NCI-H2227 treated with DMSO at 0.1 percent for 48 hours (cell line): Measurements from ENCODE around the gene ICA1.
"Not testable (repeated sequence)": the region's sequence is repeated elsewhere in the genome, so short reads cannot be mapped to it uniquely, and the experiment has no call there.

Source experiments
- DNase-seq: peaks from one replicate; lab custom pipeline; 2025; lab: John Stamatoyannopoulos, UW

The ICA1 gene

GRCh38 chr7:8263048-8263447 is 1.1 kb upstream of the ICA1 start:
- no peak for DNase-seq

- peak; percentile 17 for DNase-seq
Observed at GRCh38 chr7:8260871-8261694, 884 bp downstream of the ICA1 start.

GRCh38 chr7:8259586-8260222 is 2.3 kb downstream of the ICA1 start:
- no peak for DNase-seq

- no peak for DNase-seq
Observed at GRCh38 chr7:8258734-8259133, 3.2 kb downstream of the ICA1 start.

- no peak for DNase-seq
Observed at GRCh38 chr7:8258166-8258565, 3.8 kb downstream of the ICA1 start.

GRCh38 chr7:8255680-8256655 is 6.0 kb downstream of the ICA1 start:
- no peak for DNase-seq

GRCh38 chr7:8254667-8255066 is 7.3 kb downstream of the ICA1 start:
- DNase-seq = no peak

GRCh38 chr7:8254215-8254614 is 7.8 kb downstream of the ICA1 start:
- DNase-seq = no peak

GRCh38 chr7:8251195-8251594 is 10.8 kb downstream of the ICA1 start:
- DNase-seq = no peak

- DNase-seq = no peak
Observed at GRCh38 chr7:8250547-8250946, 11.4 kb downstream of the ICA1 start.

- no peak for DNase-seq
Observed at GRCh38 chr7:8249121-8249520, 12.8 kb downstream of the ICA1 start.

GRCh38 chr7:8246020-8246419 is 15.9 kb downstream of the ICA1 start:
- no peak for DNase-seq

- not testable (repeated sequence) for DNase-seq
Observed at GRCh38 chr7:8245032-8245431, 16.9 kb downstream of the ICA1 start.

- DNase-seq = not testable (repeated sequence)
Observed at GRCh38 chr7:8243059-8243458, 18.9 kb downstream of the ICA1 start.

- DNase-seq = not testable (repeated sequence)
Observed at GRCh38 chr7:8239702-8240362, 22.1 kb downstream of the ICA1 start.

GRCh38 chr7:8236780-8237407 is 25.1 kb downstream of the ICA1 start:
- no peak for DNase-seq

- DNase-seq = no peak
Observed at GRCh38 chr7:8232999-8233847, 28.7 kb downstream of the ICA1 start.

GRCh38 chr7:8229927-8230326 is 32.0 kb downstream of the ICA1 start:
- DNase-seq = no peak

GRCh38 chr7:8228766-8229674 is 32.9 kb downstream of the ICA1 start:
- no peak for DNase-seq
